Muscle layer of colon (tissue), 2 donors: Measurements from ENCODE around the gene AFAP1L2.

Source experiments
- H3K27ac ChIP-seq: one replicate; pipeline ENCODE4 v1.7.0; 2013; ENCODE audit warnings: low read depth, mild to moderate bottlenecking, low read length, moderate library complexity
- H3K27me3 ChIP-seq, 2 donors: one replicate each; pipeline ENCODE4 v1.7.0; 2013; ENCODE audit warnings: low read length in 2 of 2, mild to moderate bottlenecking in 2 of 2; ENCODE audit not compliant: insufficient read depth in 2 of 2, control insufficient read depth in 1 of 2
- H3K36me3 ChIP-seq: one replicate; pipeline ENCODE4 v1.7.0; 2013; ENCODE audit warnings: mild to moderate bottlenecking, low read length; ENCODE audit not compliant: insufficient read depth
- H3K4me1 ChIP-seq: one replicate; pipeline ENCODE4 v1.7.0; 2013; ENCODE audit warnings: mild to moderate bottlenecking, low read length; ENCODE audit not compliant: insufficient read depth
- H3K4me3 ChIP-seq, 2 donors: one replicate each; pipeline ENCODE4 v1.7.0; 2013; ENCODE audit warnings: low read length in 2 of 2, low read depth in 1 of 2, mild to moderate bottlenecking in 1 of 2, moderate library complexity in 1 of 2
- H3K9ac ChIP-seq: one replicate; pipeline ENCODE4 v1.7.0; 2013; ENCODE audit warnings: low read length
- H3K9me3 ChIP-seq: one replicate; pipeline ENCODE4 v1.7.0; 2013; ENCODE audit warnings: mild to moderate bottlenecking, low read length
- donor health status: abdominal sarcoma.
- donor health status: Adenocarcinoma of cecum.

The AFAP1L2 gene

GRCh38 chr10:114326795-114327194, 77.5 kb downstream of the AFAP1L2 start:
- Histone ChIP-seq H3K4me1 (peaks cover 11% of the 10 kb centered on the region), H3K36me3 (no peaks in the 10 kb centered on the region), H3K4me3 (no peak overlapping the region), H3K9ac (no peak overlapping the region), H3K9me3 (no peaks in the 10 kb centered on the region), H3K27me3 (no peaks in the 10 kb centered on the region), H3K27ac (no peak overlapping the region)

GRCh38 chr10:114323023-114323422, 81.3 kb downstream of the AFAP1L2 start:
- H3K4me3 ChIP-seq: no peak overlapping the region
- no peak overlapping the region for H3K27ac ChIP-seq
- H3K36me3 ChIP-seq: no peaks in the 10 kb centered on the region
- no peaks in the 10 kb centered on the region for H3K27me3 ChIP-seq
- no peak overlapping the region for H3K9ac ChIP-seq
- H3K9me3 ChIP-seq: no peaks in the 10 kb centered on the region
- no peaks in the 10 kb centered on the region for H3K4me1 ChIP-seq

- Histone ChIP-seq H3K36me3 (no peaks in the 10 kb centered on the region), H3K4me3 (no peak overlapping the region), H3K9ac (no peak overlapping the region), H3K9me3 (no peaks in the 10 kb centered on the region), H3K27ac (no peak overlapping the region), H3K27me3 (no peaks in the 10 kb centered on the region), H3K4me1 (no peaks in the 10 kb centered on the region)
Observed at GRCh38 chr10:114322344-114322743, 82.0 kb downstream of the AFAP1L2 start.

- no peaks in the 10 kb centered on the region for H3K4me1 ChIP-seq
- no peak overlapping the region for H3K4me3 ChIP-seq
- H3K27ac ChIP-seq: no peak overlapping the region
- H3K9me3 ChIP-seq: no peaks in the 10 kb centered on the region
- no peaks in the 10 kb centered on the region for H3K36me3 ChIP-seq
- no peak overlapping the region for H3K9ac ChIP-seq
- no peaks in the 10 kb centered on the region for H3K27me3 ChIP-seq
Observed at GRCh38 chr10:114320249-114321116, 83.8 kb downstream of the AFAP1L2 start.

- Histone ChIP-seq H3K27ac (no peak overlapping the region), H3K9me3 (no peaks in the 10 kb centered on the region), H3K4me3 (no peak overlapping the region), H3K4me1 (no peaks in the 10 kb centered on the region), H3K36me3 (no peaks in the 10 kb centered on the region), H3K27me3 (no peaks in the 10 kb centered on the region), H3K9ac (no peak overlapping the region)
Observed at GRCh38 chr10:114319406-114320248, 84.7 kb downstream of the AFAP1L2 start.

GRCh38 chr10:114316744-114317143, 87.6 kb downstream of the AFAP1L2 start:
- Histone ChIP-seq H3K4me1 (no peaks in the 10 kb centered on the region), H3K36me3 (peaks cover 3% of the 10 kb centered on the region), H3K27me3 (no peaks in the 10 kb centered on the region), H3K9ac (no peak overlapping the region), H3K27ac (no peak overlapping the region), H3K4me3 (no peak overlapping the region), H3K9me3 (no peaks in the 10 kb centered on the region)

- Histone ChIP-seq H3K27me3 (no peaks in the 10 kb centered on the region), H3K36me3 (peaks cover 3% of the 10 kb centered on the region), H3K27ac (no peak overlapping the region), H3K4me3 (no peak overlapping the region), H3K9ac (no peak overlapping the region), H3K9me3 (no peaks in the 10 kb centered on the region), H3K4me1 (no peaks in the 10 kb centered on the region)
Observed at GRCh38 chr10:114315566-114316420, 88.5 kb downstream of the AFAP1L2 start.

- H3K4me3 ChIP-seq: no peak overlapping the region
- no peaks in the 10 kb centered on the region for H3K27me3 ChIP-seq
- no peak overlapping the region for H3K27ac ChIP-seq
- H3K9ac ChIP-seq: no peak overlapping the region
- H3K36me3 ChIP-seq: peaks cover 3% of the 10 kb centered on the region
- no peaks in the 10 kb centered on the region for H3K9me3 ChIP-seq
- no peaks in the 10 kb centered on the region for H3K4me1 ChIP-seq
Observed at GRCh38 chr10:114313866-114314265, 90.4 kb downstream of the AFAP1L2 start.

GRCh38 chr10:114313139-114313538, 91.2 kb downstream of the AFAP1L2 start:
- Histone ChIP-seq H3K9ac (no peak overlapping the region), H3K4me1 (no peaks in the 10 kb centered on the region), H3K27ac (no peak overlapping the region), H3K4me3 (no peak overlapping the region), H3K36me3 (peaks cover 3% of the 10 kb centered on the region), H3K9me3 (no peaks in the 10 kb centered on the region), H3K27me3 (no peaks in the 10 kb centered on the region)

GRCh38 chr10:114311496-114312209, 92.6 kb downstream of the AFAP1L2 start:
- no peaks in the 10 kb centered on the region for H3K27me3 ChIP-seq
- H3K4me1 ChIP-seq: no peaks in the 10 kb centered on the region
- peaks cover 3% of the 10 kb centered on the region for H3K36me3 ChIP-seq
- no peaks in the 10 kb centered on the region for H3K9me3 ChIP-seq
- no peak overlapping the region for H3K4me3 ChIP-seq
- no peak overlapping the region for H3K27ac ChIP-seq
- H3K9ac ChIP-seq: no peak overlapping the region
